Hepatocyte (in vitro differentiated cells): ENCODE data around the gene PHACTR1.

ENCODE experiments used
- CTCF ChIP-seq: fragments of 200-600 bp; sonication (generic); IDR thresholded peaks from 2 replicates; pipeline ENCODE4 v1.5.1; 2016; ENCODE audit warnings: antibody characterized with exemption, mild to moderate bottlenecking; ENCODE audit not compliant: poor library complexity
- EZH2 ChIP-seq: fragments of 200-600 bp; sonication (generic); IDR thresholded peaks from 2 replicates; pipeline ENCODE4 v1.6.1; 2016; ENCODE audit warnings: antibody characterized with exemption, mild to moderate bottlenecking, borderline replicate concordance
- EZH2phosphoT487 ChIP-seq: fragments of 200-600 bp; sonication (generic); IDR thresholded peaks from one replicate; pipeline ENCODE4 v1.6.1; 2018; ENCODE audit warnings: antibody characterized with exemption, mild to moderate bottlenecking, low read depth, moderate library complexity; ENCODE audit not compliant: unreplicated experiment, severe bottlenecking

DNA sequence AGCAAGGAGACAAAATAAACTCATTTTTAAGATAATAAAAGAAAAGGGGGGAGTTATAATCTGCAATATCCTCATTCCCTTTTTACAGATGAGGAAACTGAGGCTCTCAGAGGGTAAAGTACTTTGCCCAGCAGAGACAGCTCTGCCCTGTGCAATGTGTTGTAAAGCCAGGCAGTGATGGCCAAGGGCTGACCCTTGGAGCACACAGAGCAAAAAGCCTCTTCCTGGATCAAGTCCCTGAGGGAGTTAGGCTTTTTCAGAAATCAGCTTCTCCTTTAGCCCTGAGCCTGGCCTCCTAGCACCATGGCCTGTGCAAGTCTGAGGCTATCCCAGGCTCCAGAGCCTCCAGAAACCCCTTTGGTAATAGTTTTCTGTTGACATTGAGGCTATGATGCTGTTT lies 234.8 kb downstream of the PHACTR1 start:
- TF ChIP-seq CTCF (no peak), EZH2phosphoT487 (no peak), EZH2 (no peak)
